HS-27A (cell line): Measurements from ENCODE around the gene OTOF.

Experiments
- DNase-seq: peaks from one replicate; pipeline ENCODE4 v3.0.0-alpha.2; 2012; ENCODE audit warnings: low read depth, missing footprints

The OTOF gene

DNA sequence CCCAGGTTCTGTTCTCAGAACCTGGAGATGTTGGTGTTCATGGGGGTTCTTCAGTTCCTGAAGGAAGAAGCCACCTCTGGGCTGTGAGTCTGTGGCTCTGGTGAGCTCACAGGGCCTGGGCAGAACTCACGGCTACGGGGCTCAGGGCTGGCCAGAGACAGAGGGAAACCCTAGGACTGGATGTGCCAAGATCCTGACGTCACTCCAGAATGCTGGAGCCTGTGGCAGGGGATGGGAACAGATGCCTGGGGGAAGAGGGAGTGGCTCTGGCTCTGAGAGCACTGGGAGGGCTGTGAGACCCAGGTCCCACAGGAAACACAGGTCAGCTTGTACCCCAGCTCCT lies at the start of gene OTOF:
Gene OTOF, minus strand, starts transcription at position 214 of the 343 bp plus-strand sequence.
- no peak for DNase-seq

- no peak for DNase-seq
Observed at GRCh38 chr2:26526589-26526988, 48.7 kb upstream of the OTOF start.

DNA sequence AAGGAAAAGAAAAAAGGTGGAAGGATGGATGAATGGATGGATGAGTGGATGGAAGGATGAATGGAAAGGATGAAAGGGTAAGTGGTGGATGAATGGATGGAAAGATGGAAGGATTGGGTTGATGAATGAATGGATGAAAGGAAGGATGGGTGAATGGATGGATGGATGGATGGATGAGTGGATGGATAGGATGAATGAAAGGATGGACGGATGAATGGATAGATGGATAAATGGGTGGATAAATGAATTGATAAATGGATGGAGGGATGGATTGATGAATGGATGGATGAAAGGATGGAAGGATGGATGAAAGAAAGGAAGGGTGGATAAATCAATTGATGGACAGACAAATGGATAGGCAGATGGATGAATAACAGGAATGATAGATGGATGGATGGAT lies 48.2 kb upstream of the OTOF start:
- no peak for DNase-seq

DNA sequence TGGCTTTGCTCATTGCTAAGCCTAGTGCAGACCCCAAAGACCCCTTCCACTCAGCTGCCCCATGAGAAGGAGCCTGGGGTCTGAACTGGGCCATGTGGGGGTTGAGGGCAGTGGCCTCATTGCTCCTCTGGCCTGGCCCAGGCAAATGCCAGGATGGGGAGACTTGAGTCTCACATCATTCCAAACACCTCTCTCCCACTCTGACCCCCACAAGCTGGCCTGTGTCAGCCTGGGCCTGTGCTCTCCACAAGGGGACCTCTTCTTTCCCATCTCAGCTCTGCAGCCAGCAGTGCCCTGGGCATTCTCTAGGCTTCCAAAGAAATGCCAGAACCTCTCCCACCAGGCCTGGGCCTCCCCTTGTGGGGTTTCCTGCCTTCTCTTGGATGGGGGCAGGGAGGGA lies 45.8 kb upstream of the OTOF start:
- no peak for DNase-seq

DNA sequence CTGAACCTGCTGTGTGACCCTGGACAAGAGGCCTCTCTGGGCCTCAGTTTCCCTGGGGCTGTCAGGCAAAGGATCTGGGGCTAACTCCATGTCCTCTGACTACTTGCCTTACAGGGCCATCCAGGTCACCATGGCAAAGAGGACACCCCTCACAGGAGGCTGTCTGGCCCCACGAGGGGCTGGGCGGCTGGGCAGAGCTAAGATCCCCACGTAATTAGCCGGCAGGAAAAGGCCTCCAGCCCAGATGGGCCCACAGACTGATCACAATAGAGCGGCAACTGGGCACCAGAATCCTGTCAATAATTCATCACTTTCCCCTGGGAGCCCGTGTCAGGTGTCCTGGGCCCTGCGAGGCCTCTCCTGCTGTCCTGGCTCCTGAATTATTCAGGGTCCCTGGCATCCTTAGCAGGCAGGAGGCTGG lies 44.8 kb upstream of the OTOF start:
- DNase-seq = no peak

DNA sequence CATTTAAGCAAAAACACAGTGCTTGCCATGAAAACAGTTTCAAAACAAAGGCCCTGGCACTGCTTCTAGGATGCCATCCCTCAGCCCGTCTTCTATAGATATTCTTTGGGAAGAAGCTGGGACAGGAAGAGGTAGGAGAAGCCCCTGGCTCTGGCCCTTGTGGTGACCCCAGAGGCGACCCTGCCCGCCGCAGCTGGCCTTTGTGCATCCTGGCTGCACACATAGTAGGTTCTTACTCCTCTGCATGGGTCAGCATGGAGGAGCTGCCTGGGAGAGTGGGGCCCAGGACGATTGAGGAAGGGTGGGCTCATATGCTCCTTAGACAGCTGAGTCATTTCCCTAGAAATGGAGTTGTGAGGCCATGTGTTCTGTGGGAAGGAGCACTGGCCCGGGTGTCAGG lies 44.4 kb upstream of the OTOF start:
- DNase-seq = no peak

- DNase-seq = no peak
Observed at GRCh38 chr2:26521913-26522180, 43.9 kb upstream of the OTOF start.

- no peak for DNase-seq
Observed at GRCh38 chr2:26521054-26521912, 43.4 kb upstream of the OTOF start.

- no peak for DNase-seq
Observed at GRCh38 chr2:26520148-26520449, 42.2 kb upstream of the OTOF start.

DNA sequence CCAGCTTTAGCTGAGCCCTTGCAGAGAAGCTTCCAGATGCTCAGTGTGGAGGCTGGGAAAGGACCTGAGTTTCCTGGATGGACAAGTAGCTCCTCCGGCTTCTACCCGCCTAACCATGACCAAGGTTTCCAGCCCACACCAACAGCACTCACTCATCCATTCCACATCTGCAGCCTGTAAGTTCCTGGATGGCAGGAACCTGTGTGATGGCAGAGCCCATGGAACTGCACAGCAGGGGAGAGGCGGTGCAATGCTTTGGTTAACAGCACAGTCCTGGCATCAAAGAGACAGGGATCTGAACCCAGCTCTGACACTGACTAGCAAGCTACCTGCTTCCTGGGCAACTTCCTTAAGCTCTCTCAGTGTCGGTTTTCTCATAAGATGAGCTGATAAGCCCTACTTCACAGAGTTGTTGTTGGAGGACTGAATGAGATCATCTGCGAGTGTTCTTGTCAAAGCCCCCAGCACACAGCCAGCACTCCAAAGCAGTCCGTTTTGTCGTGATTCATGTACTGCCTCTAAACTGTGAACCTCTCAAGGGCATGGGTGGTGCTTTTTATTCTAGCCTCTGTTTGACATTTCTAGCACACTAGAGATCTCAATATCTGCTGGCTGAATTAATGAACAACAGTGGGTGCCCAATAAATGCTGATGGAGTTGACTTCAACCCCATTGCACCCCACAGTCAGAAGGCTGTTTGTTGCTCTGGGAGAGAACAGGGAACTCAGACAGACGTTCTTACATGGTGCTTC lies 41.6 kb upstream of the OTOF start:
- no peak for DNase-seq

- no peak for DNase-seq
Observed at GRCh38 chr2:26516781-26517180, 38.9 kb upstream of the OTOF start.

DNA sequence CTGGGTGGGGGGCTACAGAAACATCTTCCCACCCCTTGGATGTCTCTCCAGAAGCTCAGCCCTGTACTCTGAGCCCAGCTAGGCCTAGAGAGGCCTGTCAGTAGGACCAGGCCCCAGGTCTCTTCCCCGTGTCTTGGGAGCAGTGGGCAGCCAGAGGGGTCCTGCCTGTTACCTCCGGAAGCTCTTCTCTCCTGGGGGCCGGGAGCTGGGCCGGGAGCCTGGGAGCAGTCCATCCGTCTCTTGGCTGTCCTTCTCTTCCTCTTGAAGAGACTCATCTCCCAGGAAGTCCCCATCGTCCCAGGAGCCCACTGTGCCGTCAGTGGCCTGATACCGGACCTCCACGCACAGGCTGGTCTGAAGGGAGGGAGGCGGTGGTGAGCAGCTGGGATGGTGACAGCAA lies 38.3 kb upstream of the OTOF start:
- DNase-seq = no peak

DNA sequence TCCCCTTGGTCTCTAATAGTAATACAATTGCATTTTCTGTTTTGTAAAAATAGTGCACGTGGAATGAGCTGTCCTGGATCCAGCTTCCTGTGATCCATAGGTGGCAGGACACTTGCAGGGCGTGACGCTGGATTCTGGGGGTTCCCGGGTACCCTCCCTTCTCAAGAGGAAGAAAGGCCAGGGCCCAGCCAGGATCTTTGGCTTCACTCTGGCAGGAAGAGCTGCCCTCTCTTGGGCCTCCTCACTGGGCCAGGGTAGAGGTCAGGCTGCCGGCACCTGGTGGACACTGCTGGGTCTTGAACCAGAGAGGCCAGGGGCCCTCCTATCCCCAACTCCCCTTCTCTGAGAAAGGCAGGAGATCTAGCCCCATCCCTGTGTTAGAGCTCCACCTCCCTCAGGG lies 37.8 kb upstream of the OTOF start:
- no peak for DNase-seq

DNA sequence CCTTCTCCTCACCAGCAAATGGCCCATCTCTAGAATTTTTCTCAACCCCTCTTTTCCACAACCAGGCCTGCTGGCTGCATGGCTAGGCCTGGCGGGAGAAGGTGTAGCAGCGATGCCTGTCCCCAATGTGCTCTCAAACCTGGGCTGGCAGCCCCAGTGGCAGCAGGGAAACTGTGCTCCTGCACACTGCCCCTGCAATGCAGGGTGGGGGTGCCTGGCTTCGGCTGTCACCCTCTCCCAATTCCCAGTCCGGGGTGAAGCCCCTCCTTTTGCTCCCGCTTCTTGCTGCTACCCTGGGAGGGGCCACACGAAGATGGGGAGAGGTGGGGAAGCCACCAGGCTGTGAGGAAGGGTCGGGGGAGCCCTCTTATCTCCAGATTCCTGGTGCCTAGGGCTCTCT lies 36.1 kb upstream of the OTOF start:
- no peak for DNase-seq

DNA sequence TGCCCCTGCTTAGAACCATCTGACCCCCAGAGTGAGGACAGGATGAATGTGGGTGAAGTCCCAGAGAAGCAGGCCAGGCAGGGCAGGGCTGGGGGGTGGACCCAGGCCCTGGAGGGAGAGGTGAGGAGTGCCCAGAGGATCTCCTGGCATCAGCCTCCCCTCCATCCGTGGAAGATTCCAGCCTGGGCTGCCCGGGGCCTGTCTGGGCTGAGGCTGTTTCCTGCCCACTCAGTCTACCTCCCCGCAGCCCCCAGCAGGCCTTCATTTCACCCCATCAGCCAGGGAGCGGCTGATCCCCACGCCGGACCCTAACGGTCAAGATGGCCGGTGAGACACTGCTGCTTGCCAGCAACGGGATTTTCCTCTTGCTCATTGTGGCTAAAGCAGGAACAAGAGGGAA lies 35.3 kb upstream of the OTOF start:
- DNase-seq = no peak

GRCh38 chr2:26511466-26511865 lies 33.5 kb upstream of the OTOF start:
- DNase-seq = no peak

GRCh38 chr2:26510344-26510973 lies 32.5 kb upstream of the OTOF start:
- no peak for DNase-seq

- no peak for DNase-seq
Observed at GRCh38 chr2:26509141-26509540, 31.2 kb upstream of the OTOF start.

DNA sequence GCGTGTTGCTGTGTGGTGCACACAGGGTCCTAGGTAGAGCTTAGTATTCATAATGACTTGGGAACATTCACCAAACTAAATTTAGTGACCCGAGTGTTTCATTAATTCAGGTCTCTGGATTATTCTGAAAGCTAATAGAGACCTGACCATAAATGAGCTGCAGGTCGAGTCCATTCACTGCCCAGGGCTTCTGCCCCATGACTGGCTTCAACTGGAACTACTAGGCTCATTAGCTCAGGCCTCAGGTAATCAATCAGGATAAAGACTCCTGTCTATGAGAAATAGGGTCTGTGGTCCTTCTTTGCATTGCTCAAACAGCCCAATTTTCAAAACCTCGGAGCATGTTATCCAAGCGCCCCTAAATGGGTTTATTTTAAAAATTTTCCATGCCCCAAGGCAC lies 30.0 kb upstream of the OTOF start:
- no peak for DNase-seq

DNA sequence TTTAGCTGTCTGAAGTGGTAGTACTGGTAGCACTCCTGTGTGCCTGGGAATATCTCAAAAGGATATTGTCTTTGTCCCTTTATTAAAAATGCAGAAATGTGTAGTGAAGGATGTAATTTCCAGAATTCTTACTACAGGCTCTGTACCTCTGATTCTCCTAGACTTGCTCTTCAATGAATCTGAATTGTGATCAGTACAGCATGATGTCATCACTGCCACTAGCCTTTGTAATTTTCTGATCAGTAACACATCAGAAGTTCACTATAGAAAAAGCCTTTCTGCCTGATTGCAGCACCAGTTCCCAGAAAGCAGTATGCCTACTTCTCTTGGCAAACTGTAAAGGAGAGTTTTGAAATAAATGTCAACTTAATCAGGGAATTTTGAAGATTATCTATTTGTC lies 29.2 kb upstream of the OTOF start:
- DNase-seq = no peak

- no peak for DNase-seq
Observed at GRCh38 chr2:26506279-26506678, 28.4 kb upstream of the OTOF start.

DNA sequence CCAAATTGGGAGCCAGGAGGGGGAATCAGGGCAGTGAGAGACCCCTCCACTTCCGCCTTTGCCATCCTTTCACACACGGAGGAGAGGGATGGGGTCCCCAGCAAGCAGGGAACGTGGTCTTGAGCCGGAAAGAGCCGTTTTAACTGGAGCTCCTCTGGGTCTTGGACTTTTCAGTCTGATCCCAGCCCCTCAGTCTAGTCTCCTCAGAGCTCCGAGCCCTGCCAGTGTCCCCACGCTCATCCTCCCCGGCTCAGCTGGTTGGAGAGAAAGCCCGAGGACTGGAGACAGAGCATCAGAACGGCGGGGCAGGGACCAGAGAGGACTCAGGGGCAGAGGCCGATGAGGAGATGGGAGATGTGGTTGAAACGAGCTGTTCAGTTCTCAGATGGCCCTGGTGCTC lies 26.1 kb upstream of the OTOF start:
- DNase-seq = no peak

DNA sequence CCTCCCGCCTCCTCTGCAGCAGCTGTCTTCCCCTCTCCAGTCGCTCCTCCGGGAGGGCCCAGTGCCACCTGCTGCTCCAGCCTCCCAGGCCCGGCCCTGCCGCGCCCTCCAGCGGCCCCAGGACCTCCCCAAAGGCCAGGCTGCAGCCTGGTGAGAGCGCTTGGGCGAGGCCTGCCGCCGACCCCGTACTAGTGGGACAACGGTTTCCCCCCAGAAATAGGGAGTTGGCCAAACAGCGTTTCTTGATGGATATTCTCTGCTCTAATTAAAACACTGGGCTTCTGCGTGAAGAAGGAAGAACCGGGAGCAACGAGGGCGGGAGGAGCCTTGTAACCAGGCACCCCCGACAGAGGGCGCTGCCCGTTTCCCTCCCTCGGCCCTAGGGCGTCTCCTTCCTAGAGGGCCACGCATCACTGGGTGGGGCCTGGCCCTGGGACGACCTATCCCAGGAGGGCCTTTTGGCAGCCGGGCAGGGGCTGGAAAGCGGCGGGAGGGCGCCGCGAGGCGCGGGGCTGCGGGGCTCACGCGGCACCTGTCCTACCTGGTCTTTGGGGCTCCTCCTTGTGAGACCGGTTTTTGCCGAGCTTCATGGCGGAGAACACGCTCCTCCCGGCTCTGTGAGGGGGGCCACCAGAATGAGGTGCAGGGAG lies 25.4 kb upstream of the OTOF start:
- DNase-seq = no peak
